Amniotic epithelial cell (primary cell): ENCODE measurements around the gene VARS1.
"Not testable (repeated sequence)": the region's sequence is repeated elsewhere in the genome, so short reads cannot be mapped to it uniquely, and the experiment has no call there.

Experiments used
- DNase-seq: peaks from one replicate; pipeline ENCODE4 v3.0.0-alpha.2; 2010; ENCODE audit warnings: low read depth

VARS1 gene

GRCh38 chr6:31794294-31794865, 1.2 kb downstream of the VARS1 start:
- DNase-seq, result peak; percentile 52

GRCh38 chr6:31793927-31794245, 1.7 kb downstream of the VARS1 start:
- not testable (repeated sequence) for DNase-seq

DNA sequence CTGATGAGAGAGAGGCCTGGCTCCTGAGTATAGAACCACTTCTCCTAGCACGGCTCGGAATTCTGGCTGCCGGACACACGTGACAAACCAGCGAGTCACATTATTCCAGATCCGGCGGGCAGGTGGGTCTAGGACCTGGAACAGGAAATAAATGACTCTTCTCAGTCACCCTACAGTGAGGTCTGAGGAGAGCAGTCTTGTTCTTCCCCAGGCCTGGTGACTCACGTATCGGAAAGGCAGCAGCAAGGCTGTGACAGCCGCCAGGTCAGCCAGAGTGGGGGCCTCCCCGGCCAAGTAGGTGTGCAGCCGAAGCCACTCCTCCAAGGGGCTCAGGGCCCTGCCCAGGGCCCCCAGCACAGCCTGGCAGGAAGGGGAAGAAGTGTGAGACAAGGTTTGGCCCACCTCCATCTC, 2.8 kb downstream of the VARS1 start:
- peak; percentile 33 for DNase-seq

- DNase-seq, result no peak
Measured at GRCh38 chr6:31792090-31792374, 3.5 kb downstream of the VARS1 start.

DNA sequence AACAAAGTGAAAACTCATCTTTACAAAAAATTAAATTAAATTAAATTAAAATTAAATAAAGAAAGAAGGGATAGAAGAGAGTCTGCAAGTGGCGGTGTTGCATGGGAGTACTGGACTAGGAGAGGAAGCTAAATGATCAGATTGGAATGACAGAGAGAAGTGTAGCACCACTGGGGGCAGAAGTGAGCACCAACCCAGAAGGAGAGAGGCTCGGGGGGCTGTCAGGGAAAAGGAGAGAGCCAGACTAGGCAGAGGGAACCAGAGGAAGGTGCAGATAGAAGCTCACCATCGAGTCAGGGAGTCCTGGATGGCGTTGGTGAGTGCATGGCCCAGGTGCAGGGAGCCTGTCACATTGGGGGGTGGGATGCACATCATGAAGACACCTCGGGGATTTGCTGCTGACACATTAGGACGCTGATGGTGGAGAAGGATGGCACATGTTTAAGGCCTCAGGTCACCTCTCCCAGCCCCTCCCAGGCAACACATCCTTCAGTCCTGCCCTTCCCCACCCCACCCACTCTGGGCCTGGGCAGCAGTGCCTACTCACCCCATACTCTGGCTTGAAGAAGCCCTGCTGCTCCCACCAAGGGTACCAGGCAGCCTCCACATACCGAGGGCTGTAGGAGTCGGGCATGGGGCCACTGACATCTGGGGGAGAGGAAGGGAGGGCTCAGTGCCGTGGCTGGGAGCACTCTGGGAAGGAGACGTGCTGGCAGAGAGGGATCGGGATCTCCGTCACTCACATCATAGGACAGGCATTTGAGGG, 4.0 kb downstream of the VARS1 start:
- DNase-seq, result no peak

DNA sequence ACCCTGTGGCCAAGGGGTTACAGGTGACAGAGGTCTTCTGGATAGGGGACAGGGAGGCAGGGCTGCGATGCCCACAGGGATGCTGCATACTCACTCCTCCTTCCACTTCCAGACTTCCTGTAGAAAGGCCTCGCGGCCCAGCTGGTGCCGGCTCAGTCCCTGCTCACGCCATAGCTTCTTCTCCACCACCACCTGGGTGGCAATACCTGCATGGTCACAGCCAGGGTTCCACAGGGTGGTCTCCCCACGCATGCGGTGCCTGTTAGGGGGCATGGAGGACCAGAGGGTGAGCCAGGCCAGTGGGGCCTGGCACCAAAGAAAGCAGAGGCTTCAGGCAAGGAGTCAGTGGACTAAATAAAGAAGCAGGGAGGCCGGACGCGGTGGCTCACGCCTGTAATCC, 10.1 kb downstream of the VARS1 start:
- no peak for DNase-seq

DNA sequence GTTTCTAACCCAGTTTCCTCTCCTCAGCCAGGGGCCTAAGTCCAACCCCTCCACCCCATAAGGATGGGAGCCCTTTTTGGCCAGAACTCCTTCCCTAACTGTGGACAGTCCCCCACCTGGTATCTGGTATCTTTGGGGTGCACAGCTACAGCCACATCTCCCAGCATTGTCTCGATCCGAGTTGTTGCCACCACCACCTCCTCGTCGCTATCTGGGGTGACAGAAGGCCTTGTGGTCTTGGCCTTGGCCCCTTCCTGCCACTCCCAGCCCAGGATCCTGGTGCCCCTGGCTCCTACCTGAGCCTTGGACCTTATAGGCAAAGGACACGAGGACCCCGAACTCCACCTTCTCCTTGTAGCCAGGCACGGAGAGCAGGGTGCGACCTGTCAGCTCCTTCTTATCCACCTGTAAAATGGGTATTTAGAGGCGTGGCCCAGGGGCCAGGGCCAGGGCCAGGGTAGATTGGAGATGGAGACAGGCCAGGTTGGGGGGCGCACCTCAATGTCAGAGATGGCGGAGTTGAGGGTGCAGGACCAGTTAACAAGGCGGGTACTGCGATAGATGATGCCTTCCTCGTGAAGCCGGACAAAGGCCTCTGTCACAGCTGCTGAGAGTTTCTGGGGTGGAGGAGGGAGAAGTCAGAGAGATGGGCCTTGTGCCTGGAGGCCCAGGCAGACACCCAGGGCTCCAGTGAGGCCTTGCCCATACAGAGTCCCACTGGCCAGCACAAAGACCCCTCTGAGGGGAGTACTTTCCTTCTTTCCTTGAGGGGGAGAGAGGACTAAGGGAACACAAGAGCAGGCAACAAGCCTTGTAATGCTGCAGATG, 11.2 kb downstream of the VARS1 start:
- DNase-seq, result no peak

DNA sequence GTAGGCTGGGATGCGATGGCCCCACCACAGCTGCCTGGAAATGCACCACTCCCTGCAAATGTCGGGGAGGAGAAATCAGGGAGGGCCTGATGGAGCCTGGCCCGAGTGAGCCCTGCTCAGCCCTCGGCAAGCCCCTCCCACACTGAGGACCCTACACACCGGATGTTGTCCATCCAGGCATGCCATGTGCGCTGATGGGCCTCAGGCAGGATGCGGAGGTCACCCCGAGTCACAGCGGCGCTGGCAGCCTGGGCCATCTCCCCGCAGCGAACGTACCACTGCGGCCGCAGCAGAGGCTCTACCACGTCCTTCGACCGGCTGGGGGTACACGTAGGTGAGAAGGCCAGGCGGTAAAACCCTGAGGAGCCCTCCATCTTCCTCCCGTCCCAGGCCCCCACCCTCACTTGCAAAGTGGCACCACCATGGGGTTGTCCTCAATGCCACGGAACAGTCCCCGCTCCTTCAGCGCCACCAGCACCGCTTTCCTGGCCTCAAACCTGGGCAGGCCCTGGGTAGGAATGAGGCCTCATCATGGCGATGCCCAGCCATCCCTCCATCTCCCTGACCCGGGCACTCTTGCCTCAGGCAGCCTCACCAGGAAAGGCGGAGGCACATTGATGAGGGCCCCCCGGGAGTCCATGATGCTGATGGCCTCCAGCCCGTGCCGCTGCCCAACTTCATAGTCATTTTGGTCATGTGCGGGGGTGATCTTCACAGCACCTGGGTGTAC, 13.3 kb downstream of the VARS1 start:
- DNase-seq, result no peak

DNA sequence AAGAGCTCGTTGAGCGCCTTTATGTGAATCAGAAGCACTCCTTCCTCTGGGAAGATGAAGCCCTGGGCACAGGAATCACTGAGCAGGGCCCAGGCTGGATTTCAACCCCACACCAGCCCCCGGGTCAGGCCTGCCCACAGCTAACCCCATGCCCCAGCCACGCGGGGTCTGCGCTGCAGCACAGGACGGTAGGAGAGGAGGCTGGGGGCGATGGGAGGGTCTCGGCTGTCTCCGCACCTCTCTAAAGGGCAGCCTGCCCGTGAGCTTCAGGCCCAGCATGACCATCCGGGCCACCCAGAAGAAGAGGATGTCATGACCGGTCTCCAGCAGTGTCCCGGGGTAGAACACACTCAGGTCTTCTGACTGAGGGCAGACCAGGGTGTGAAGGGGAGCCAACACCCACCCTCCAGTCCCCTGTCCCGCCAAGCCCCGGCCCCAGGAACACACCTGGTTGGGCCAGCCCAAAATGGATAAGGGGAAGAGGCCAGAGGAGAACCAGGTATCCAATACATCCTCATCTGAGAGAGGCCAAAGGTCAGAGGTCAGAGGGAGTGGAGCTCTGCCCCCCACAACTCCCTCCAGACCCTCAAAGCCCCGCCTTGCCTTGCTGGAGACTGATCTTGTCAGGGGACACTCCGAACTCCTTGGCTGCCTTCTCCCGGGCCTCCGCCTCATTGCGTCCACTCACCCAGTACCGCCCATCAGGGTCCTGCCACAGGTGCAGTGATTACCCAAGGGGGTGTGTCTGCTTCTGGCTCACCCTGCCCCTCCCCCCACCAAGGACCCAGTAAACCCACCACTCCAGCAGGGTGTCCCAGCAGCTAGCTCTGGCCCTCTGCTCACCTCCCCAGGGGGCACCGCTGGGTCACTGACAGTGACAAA, 14.1 kb downstream of the VARS1 start:
- no peak for DNase-seq

DNA sequence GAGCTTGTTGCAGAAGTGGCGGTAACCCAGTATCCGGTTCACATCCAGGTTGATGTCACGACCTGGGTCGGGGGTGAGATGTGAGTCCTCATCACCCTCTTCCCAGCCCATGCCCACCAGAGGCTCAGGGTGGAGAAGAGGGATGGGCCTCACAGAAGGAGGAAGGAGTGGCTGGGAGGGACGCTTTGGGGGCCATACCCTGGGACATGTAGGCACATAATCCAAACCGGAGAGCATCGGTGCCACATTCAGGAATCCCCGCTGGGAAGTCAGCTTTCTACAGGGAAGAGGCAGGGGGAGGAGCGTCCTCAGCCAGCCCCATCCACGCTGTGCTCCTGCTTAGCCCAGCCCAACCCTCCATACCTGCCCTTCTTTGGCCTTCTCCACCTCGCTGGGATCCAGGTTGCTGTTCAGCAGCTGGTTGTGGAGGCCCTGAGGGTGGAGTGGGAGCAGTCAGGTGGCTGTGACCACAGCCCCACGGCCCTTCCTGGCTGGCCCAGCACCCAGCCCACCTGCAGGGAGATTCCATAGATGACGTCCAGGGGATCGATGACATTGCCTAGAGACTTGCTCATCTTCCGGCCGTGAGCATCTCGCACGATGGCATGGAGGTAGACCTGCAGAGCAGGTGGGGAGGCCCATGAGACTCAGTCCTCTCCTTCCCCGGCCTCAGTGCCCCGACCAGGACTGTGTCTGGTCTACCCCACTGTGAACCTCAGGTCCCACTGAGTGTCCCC, 14.9 kb downstream of the VARS1 start:
- no peak for DNase-seq

GRCh38 chr6:31779908-31780307, 15.6 kb downstream of the VARS1 start:
- no peak for DNase-seq

DNA sequence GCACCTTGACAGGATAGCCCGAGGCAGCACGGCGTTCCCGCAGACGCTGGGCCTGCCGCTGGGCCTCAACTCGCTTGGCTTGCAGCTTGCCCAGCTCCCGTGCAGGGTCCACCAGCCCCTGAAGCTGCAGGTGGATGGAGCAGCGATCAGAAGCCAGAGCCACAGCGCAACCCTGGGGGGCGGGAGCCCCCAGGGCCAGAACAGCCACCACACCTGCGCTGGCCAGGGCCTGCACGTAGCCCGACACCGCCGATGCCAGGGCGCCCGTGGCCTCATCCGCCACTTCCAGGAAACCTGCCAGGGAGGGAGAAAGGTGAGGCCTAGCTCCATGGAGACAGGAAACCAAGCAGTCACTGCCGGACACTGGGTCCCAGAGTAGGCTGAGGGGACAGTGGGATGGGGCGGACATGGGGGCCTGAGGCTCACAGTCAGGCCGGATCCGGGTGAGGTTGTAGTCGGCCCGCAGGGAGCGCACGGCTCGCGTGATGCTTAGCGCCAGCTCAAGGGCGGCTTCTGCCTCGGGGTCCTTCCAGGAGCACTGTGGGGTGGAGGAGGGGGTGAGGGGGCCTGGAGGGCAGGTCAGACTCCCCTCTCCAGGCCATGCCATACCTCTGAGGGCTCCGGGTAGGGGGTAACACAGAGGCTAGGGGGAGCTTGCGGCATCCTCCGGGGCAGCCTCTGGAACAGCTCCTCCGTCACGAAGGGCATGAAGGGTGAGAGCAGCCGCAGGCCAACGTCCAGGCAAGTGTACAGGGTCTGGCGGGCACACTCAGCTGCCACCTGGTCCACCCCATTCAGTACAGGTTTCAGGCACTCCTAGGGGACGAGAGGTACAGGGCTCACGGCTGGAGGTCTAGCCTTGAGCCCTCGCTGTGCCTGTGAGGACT, 16.3 kb downstream of the VARS1 start:
- DNase-seq, result no peak

- DNase-seq, result no peak
Measured at GRCh38 chr6:31778193-31778592, 17.4 kb downstream of the VARS1 start.

GRCh38 chr6:31777667-31778050, 17.9 kb downstream of the VARS1 start:
- DNase-seq, result no peak

GRCh38 chr6:31776989-31777666, 18.4 kb downstream of the VARS1 start, which contains the start of gene VWA7:
Gene VWA7 (minus strand): TSS chr6:31777328. CDS start chr6:31776779, 549 bp downstream.
- peak; percentile 97 for DNase-seq

GRCh38 chr6:31776485-31776988, 19.0 kb downstream of the VARS1 start:
- DNase-seq, result no peak

DNA sequence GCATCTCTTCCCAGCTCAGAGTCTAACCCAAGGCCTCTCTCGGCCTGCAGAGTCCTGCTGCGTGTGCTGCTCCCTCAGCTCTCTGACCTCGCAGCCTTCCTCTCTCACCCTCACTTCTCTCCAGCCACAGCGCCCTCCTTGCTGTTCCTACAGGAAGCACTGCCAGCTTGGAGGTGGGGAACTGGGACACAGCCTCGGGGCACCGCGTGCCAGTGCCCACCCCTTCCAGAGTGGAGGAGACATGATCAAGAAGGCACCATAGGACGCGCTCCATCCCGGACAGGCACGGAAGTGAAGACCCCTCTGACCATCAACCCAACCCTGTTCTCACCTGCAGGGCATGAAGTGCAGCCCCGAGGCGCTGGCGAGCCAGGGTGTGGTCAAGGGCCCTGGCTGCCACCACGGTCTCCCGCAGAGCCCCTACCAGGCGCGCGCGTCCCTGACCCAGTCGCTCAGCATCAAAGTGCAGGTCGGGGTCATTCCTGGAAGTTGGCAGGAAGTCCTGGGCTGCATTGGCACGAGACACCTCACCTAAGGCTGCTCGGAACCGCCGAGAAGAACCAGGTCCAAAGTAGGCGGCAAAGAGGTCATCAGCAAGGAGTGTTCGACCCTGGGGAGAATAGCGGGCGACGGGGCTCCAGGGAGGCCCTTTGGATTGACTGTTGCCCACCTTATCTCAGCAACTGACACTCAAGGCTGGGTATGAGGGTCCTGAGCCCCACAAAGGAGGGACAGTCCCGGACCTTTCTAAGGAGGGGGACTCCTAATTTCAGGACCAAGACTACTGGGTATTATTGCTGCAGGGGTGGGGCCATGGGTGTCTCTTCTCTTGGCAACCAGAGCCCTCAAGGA, 19.7 kb downstream of the VARS1 start:
- DNase-seq, result no peak

- DNase-seq, result no peak
Measured at GRCh38 chr6:31775184-31775583, 20.4 kb downstream of the VARS1 start.
